Bronchial epithelial cell (primary cell): ENCODE results near the gene SH3GL3. TPM values are rescaled to one million over a fixed set of nuclear protein-coding genes. Genes with fewer than 3 reads are reported as not detected.

ENCODE experiments used
- DNase-seq: peaks from one replicate; pipeline ENCODE4 v3.0.0-alpha.2; 2010; ENCODE audit warnings: low read depth
- FAIRE-seq: peaks from 2 replicates; lab custom pipeline; 2011; peaks lifted over from hg19 to GRCh38; lab: Jason Lieb, UNC
- H3K27me3 ChIP-seq: 2 replicates; pipeline ENCODE4 v1.5.1; 2011; ENCODE audit warnings: low read length; ENCODE audit not compliant: control insufficient read depth, insufficient read depth
- H3K36me3 ChIP-seq: 2 replicates; pipeline ENCODE4 v1.5.1; 2011; ENCODE audit warnings: low read length; ENCODE audit not compliant: control insufficient read depth, insufficient read depth
- H3K4me3 ChIP-seq: 2 replicates; pipeline ENCODE4 v1.5.1; 2011; ENCODE audit warnings: mild to moderate bottlenecking, low read depth, low read length, control low read depth
- total RNA-seq: library from RNA; depleted of rRNA; stranded (reverse); fragments of >200 nt; gene quantifications from 2 replicates; pipeline ENCODE4 v1.2.1, GENCODE V29; 2014
- TF ChIP-seq, protein P1 (sequence below): IDR thresholded peaks from 2 replicates; pipeline ENCODE4 v1.5.1; 2011; ENCODE audit warnings: mild to moderate bottlenecking, moderate library complexity, low read length, control low read depth, inconsistent platforms; ENCODE audit not compliant: insufficient read depth, severe bottlenecking

SH3GL3 gene
- total RNA-seq, 1 donor from 2014 or later, result 1.1 TPM

DNA sequence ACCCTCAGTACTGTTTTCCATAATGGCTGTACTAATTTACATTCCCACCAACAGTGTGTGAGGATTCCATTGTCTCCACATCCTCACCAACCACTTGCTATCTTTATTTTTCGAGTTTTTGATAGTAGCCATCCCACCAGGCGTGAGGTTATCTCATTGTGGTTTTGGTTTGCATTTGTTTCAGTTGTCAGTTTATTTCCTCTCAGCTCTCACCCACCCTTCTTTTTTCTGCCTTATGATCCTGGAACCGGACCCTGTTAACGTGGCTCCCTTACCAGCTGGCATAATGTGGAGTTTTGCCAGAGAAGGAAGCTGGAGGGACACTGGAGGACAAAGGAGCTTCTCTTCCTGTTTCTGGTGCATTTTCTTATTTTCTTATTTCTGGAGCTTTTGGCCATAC, 25.1 kb upstream of the SH3GL3 start:
- TF ChIP-seq, protein P1, sequence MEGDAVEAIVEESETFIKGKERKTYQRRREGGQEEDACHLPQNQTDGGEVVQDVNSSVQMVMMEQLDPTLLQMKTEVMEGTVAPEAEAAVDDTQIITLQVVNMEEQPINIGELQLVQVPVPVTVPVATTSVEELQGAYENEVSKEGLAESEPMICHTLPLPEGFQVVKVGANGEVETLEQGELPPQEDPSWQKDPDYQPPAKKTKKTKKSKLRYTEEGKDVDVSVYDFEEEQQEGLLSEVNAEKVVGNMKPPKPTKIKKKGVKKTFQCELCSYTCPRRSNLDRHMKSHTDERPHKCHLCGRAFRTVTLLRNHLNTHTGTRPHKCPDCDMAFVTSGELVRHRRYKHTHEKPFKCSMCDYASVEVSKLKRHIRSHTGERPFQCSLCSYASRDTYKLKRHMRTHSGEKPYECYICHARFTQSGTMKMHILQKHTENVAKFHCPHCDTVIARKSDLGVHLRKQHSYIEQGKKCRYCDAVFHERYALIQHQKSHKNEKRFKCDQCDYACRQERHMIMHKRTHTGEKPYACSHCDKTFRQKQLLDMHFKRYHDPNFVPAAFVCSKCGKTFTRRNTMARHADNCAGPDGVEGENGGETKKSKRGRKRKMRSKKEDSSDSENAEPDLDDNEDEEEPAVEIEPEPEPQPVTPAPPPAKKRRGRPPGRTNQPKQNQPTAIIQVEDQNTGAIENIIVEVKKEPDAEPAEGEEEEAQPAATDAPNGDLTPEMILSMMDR, result no peak
- no peaks in the 10 kb centered on the region for H3K27me3 ChIP-seq
- DNase-seq (no peak), FAIRE-seq (no peak)
- H3K36me3 ChIP-seq, result no peaks in the 10 kb centered on the region
- no peak overlapping the region for H3K4me3 ChIP-seq

DNA sequence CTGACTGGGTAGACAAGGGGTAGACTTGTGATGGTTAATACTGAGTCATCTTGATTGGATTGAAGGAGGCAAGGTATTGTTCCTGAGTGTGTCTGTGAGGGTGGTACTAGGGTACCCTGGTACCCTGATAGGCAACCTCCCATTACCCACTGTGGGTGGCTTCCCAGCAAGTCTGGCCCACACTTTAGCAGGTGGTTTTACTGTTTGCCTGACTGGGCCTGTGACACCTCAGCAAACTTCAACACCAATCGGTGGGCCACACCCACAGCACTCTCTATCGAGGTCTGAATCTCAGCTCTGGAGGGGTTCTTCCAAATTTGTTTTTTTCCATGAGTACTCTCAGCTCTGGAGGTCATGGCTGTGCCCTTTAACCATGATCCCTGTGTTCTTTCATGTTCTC, 24.6 kb upstream of the SH3GL3 start:
- TF ChIP-seq, protein P1, result no peak
- FAIRE-seq, result peak; percentile 79
- DNase-seq, result no peak
- H3K27me3 ChIP-seq, result no peaks in the 10 kb centered on the region
- H3K36me3 ChIP-seq, result no peaks in the 10 kb centered on the region
- no peak overlapping the region for H3K4me3 ChIP-seq

DNA sequence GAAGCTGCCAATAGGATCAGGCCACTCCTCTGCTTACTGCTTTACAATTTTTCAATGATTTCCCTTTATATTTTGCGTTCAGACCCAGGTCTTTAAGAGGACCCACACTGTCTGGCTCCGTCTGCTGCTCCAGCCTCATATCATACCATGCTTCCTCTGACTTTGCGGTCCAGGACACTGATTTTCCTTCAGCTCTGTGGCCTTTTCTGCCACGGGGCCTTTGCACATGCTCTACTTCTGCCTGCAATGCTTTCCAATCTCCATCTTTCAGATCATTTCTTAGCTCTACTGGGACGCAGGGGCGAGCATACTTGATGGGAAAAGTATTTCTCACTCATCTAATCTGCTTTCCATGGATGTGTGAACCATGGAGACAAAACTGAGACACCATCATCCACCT, 23.0 kb upstream of the SH3GL3 start:
- FAIRE-seq, result no peak
- TF ChIP-seq, protein P1, result no peak
- H3K27me3 ChIP-seq, result no peaks in the 10 kb centered on the region

DNA sequence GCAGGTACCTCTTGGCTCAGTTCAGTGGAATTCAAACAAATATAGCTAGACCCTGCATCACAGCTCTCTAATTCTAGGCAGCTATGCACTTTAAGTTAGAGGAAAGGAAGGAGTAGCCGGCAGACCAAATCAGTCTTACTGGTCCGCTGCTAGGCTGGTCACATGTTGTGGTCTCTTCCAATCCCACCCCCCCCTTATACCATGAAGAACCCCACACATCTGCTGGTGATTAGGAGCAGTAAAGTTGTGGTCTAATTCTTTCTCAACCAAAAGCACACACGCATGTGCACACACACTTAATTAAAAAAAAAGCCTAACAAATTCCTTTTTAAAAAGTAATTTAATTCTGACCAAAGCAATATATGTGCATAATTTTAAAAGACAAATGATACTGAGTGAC, 16.7 kb upstream of the SH3GL3 start:
- H3K4me3 ChIP-seq, result no peak overlapping the region
- H3K36me3 ChIP-seq, result no peaks in the 10 kb centered on the region
- DNase-seq, result no peak
- H3K27me3 ChIP-seq, result no peaks in the 10 kb centered on the region
- TF ChIP-seq, protein P1, result no peak
- FAIRE-seq, result no peak

More for the DNA sequence above, 23.0 kb upstream of the SH3GL3 start:
- Histone ChIP-seq H3K4me3 (no peak overlapping the region), H3K36me3 (no peaks in the 10 kb centered on the region)
- no peak for DNase-seq

DNA sequence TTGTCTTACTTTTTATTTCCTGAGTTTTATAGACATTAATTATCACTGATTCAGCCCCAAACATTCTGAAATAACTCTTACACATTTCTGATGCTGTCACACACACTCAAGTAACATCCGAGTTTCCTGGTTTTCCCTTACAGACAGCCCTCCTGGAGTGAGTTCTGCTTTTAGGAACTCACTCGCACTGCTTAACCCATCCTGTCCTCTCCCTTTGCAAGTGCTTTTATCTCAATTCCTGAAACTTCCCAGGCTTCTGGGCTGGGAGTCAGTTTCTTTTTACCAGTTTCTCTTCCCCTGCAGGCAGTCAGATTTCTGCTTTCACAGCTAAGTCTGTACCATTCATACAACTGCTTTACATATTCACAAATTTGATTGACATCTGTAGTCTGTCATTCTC, 15.6 kb upstream of the SH3GL3 start:
- no peak for DNase-seq
- Histone ChIP-seq H3K36me3 (no peaks in the 10 kb centered on the region), H3K4me3 (no peak overlapping the region), H3K27me3 (no peaks in the 10 kb centered on the region)
- no peak for FAIRE-seq
- TF ChIP-seq, protein P1, result no peak

DNA sequence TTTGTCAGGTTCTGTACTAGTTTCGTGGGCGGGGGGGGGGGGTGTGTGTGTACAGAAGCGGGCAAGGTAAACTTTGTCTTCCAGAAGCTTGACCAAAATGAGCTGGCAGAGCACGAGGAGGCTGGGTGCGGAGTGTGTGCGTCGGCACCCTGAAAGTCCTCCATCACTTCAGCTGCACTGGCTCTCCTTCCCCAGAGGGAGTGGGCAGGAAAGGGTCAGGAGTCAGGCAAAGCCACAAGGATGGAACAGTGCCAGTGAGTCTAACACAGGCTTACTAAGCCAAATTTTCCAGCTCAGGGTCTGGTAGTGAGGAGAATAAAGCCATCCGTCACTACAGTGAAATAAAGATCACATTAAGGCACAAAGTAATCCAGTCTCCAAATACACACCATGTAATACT, 11.9 kb upstream of the SH3GL3 start:
- DNase-seq (peak; percentile 20), FAIRE-seq (no peak)
- TF ChIP-seq, protein P1, result no peak
- Histone ChIP-seq H3K4me3 (no peak overlapping the region), H3K36me3 (no peaks in the 10 kb centered on the region), H3K27me3 (no peaks in the 10 kb centered on the region)
